CD4-positive, CD25-positive, alpha-beta regulatory T cell (primary cell): ENCODE results near the gene OR52K1. TPM values are rescaled to one million over a fixed set of nuclear protein-coding genes. Genes with fewer than 3 reads are reported as not detected.
"Not testable (repeated sequence)": the region's sequence is repeated elsewhere in the genome, so short reads cannot be mapped to it uniquely, and the experiment has no call there.

Experiments used
- ATAC-seq, 2 donors: fragments of 150-1000 bp; cut with Tn5 transposase; one replicate each; pipeline ENCODE4 v1.10.0; 2021; ENCODE audit warnings: low read depth in 2 of 2, moderate number of reproducible peaks in 2 of 2, moderate library complexity in 1 of 2
- DNase-seq, 3 donors: peaks; one replicate each; pipeline versions ENCODE4 v3.0.0 to v3.0.0-alpha.2; 2012 to 2022; ENCODE audit warnings: mixed read lengths in 1 of 3
- H3K27ac ChIP-seq: one replicate; pipeline ENCODE4 v1.7.0; 2013; ENCODE audit warnings: mild to moderate bottlenecking, low read length; ENCODE audit not compliant: insufficient read depth, poor library complexity, severe bottlenecking
- H3K27me3 ChIP-seq: one replicate; pipeline ENCODE4 v1.7.0; 2013; ENCODE audit warnings: low read length; ENCODE audit not compliant: control insufficient read depth, insufficient read depth
- H3K36me3 ChIP-seq: one replicate; pipeline ENCODE4 v1.7.0; 2013; ENCODE audit warnings: mild to moderate bottlenecking, low read length, moderate library complexity; ENCODE audit not compliant: control insufficient read depth, insufficient read depth
- H3K4me1 ChIP-seq: 2 replicates; pipeline ENCODE4 v1.7.0; 2013; ENCODE audit warnings: mild to moderate bottlenecking, low read length; ENCODE audit not compliant: insufficient read depth, control insufficient read depth, poor library complexity, severe bottlenecking
- H3K4me3 ChIP-seq: one replicate; pipeline ENCODE4 v1.7.0; 2013; ENCODE audit warnings: low read depth, mild to moderate bottlenecking, low read length, moderate library complexity
- H3K9me3 ChIP-seq, 2 experiments: 1 replicate in 1 of 2; 2 replicates in 1 of 2; pipeline ENCODE4 v1.7.0; 2013; ENCODE audit warnings: low read length in 2 of 2, mild to moderate bottlenecking in 1 of 2, moderate library complexity in 1 of 2; ENCODE audit not compliant: control insufficient read depth in 2 of 2
- H3K27ac Mint-ChIP-seq, 3 donors: one replicate each; pipeline ENCODE4 v1.8.0; 2020 to 2022; ENCODE audit warnings: mild to moderate bottlenecking in 3 of 3, mixed read lengths in 3 of 3, moderate library complexity in 2 of 3
- H3K27me3 Mint-ChIP-seq: one replicate; pipeline ENCODE4 v1.8.0; 2022; ENCODE audit warnings: mild to moderate bottlenecking, mixed read lengths
- H3K36me3 Mint-ChIP-seq: one replicate; pipeline ENCODE4 v1.8.0; 2020; ENCODE audit warnings: mixed read lengths
- H3K4me1 Mint-ChIP-seq, 4 donors: one replicate each; pipeline ENCODE4 v1.8.0; 2020 to 2022; ENCODE audit warnings: mixed read lengths in 4 of 4, mild to moderate bottlenecking in 1 of 4
- H3K4me3 Mint-ChIP-seq, 4 donors: one replicate each; pipeline ENCODE4 v1.8.0; 2020 to 2022; ENCODE audit warnings: mild to moderate bottlenecking in 4 of 4, mixed read lengths in 4 of 4, moderate library complexity in 3 of 4
- H3K9me3 Mint-ChIP-seq, 7 donors: one replicate each; pipeline ENCODE4 v1.8.0; 2020 to 2022; ENCODE audit warnings: mixed read lengths in 7 of 7, mild to moderate bottlenecking in 3 of 7, moderate library complexity in 2 of 7
- polyA plus RNA-seq, 4 donors: library from polyadenylated mRNA; unstranded; fragments of 300-500 nt; fragmentation: Illumina TruSeq; gene quantifications; one replicate each; pipeline ENCODE4 v1.2.3, GENCODE V29; 2021
- total RNA-seq: library from RNA; stranded (reverse); gene quantifications from one replicate; pipeline ENCODE4 v1.2.3, GENCODE V29; 2022

Gene OR52K1
- total and polyA plus RNA-seq, 5 donors from 2014 or later: not detected

- H3K36me3 Mint-ChIP-seq: no peaks in the 10 kb centered on the region
- peaks cover 24% of the 10 kb centered on the region for H3K27me3 Mint-ChIP-seq
- no peak overlapping the region for H3K4me3 Mint-ChIP-seq
- no peak for DNase-seq
- no peaks in the 10 kb centered on the region for H3K36me3 ChIP-seq
- H3K4me1 Mint-ChIP-seq: no peaks in the 10 kb centered on the region
- H3K4me1 ChIP-seq: no peaks in the 10 kb centered on the region
- H3K9me3 ChIP-seq: no peaks in the 10 kb centered on the region
- no peak overlapping the region for H3K27ac Mint-ChIP-seq
- H3K9me3 Mint-ChIP-seq: peaks cover 0 to 3% (median 0%) of the 10 kb centered on the region in 7 donors
- H3K27me3 ChIP-seq: peaks cover 2% of the 10 kb centered on the region
- H3K4me3 ChIP-seq: no peak overlapping the region
- H3K27ac ChIP-seq: no peak overlapping the region
- no peak for ATAC-seq
Observed at GRCh38 chr11:4522339-4522738, 39.9 kb downstream of the OR52K1 start.

- Histone ChIP-seq H3K4me3 (no peak overlapping the region), H3K36me3 (no peaks in the 10 kb centered on the region), H3K27ac (no peak overlapping the region), H3K27me3 (peaks cover 2% of the 10 kb centered on the region), H3K9me3 (no peaks in the 10 kb centered on the region), H3K4me1 (no peaks in the 10 kb centered on the region)
- H3K27me3 Mint-ChIP-seq: peaks cover 25% of the 10 kb centered on the region
- H3K9me3 Mint-ChIP-seq: peaks cover 0 to 3% (median 0%) of the 10 kb centered on the region in 7 donors
- H3K27ac Mint-ChIP-seq: no peak overlapping the region
- no peak overlapping the region for H3K4me3 Mint-ChIP-seq
- H3K4me1 Mint-ChIP-seq: no peaks in the 10 kb centered on the region
- DNase-seq (no peak), ATAC-seq (no peak)
- H3K36me3 Mint-ChIP-seq: no peaks in the 10 kb centered on the region
Observed at GRCh38 chr11:4522752-4523151, 40.3 kb downstream of the OR52K1 start.

GRCh38 chr11:4523666-4524065 is 41.2 kb downstream of the OR52K1 start:
- Histone ChIP-seq H3K27me3 (peaks cover 2% of the 10 kb centered on the region), H3K4me1 (no peaks in the 10 kb centered on the region), H3K9me3 (no peaks in the 10 kb centered on the region), H3K4me3 (no peak overlapping the region), H3K27ac (no peak overlapping the region), H3K36me3 (no peaks in the 10 kb centered on the region)
- Mint-ChIP-seq H3K4me1 (no peaks in the 10 kb centered on the region), H3K27me3 (peaks cover 25% of the 10 kb centered on the region), H3K4me3 (no peak overlapping the region), H3K36me3 (no peaks in the 10 kb centered on the region), H3K9me3 (peaks cover 0 to 7% (median 0%) of the 10 kb centered on the region in 7 donors), H3K27ac (no peak overlapping the region)
- no peak for DNase-seq
- ATAC-seq: no peak

- no peaks in the 10 kb centered on the region for H3K9me3 ChIP-seq
- Mint-ChIP-seq H3K36me3 (no peaks in the 10 kb centered on the region), H3K4me1 (no peaks in the 10 kb centered on the region), H3K27me3 (peaks cover 28% of the 10 kb centered on the region), H3K9me3 (peaks cover 0 to 11% (median 0%) of the 10 kb centered on the region in 7 donors), H3K4me3 (no peak overlapping the region), H3K27ac (no peak overlapping the region)
- H3K36me3 ChIP-seq: no peaks in the 10 kb centered on the region
- H3K4me3 ChIP-seq: no peak overlapping the region
- no peak for DNase-seq
- H3K4me1 ChIP-seq: no peaks in the 10 kb centered on the region
- peaks cover 3% of the 10 kb centered on the region for H3K27me3 ChIP-seq
- no peak overlapping the region for H3K27ac ChIP-seq
- no peak for ATAC-seq
Observed at GRCh38 chr11:4527926-4528325, 45.5 kb downstream of the OR52K1 start.

- H3K4me1 Mint-ChIP-seq, H3K9me3 ChIP-seq, H3K4me3 ChIP-seq, H3K36me3 ChIP-seq, H3K4me3 Mint-ChIP-seq, H3K27ac Mint-ChIP-seq, H3K27ac ChIP-seq, H3K27me3 ChIP-seq, H3K36me3 Mint-ChIP-seq, DNase-seq, H3K4me1 ChIP-seq, H3K9me3 Mint-ChIP-seq, ATAC-seq: not testable (repeated sequence)
- H3K27me3 Mint-ChIP-seq: peaks cover 18% of the 10 kb centered on the region
Observed at GRCh38 chr11:4531686-4532085, 49.2 kb downstream of the OR52K1 start.

GRCh38 chr11:4539603-4540219 is 57.3 kb downstream of the OR52K1 start:
- peak in 1 of 2 donors; percentile 47 for ATAC-seq

GRCh38 chr11:4541071-4541470 is 58.6 kb downstream of the OR52K1 start:
- no peaks in the 10 kb centered on the region for H3K9me3 Mint-ChIP-seq
- Histone ChIP-seq H3K36me3 (no peaks in the 10 kb centered on the region), H3K9me3 (no peaks in the 10 kb centered on the region), H3K4me1 (no peaks in the 10 kb centered on the region), H3K27ac (no peak overlapping the region), H3K27me3 (no peaks in the 10 kb centered on the region), H3K4me3 (no peak overlapping the region)
- no peaks in the 10 kb centered on the region for H3K4me1 Mint-ChIP-seq
- peaks cover 10% of the 10 kb centered on the region for H3K27me3 Mint-ChIP-seq
- no peak overlapping the region for H3K4me3 Mint-ChIP-seq
- H3K27ac Mint-ChIP-seq: no peak overlapping the region
- ATAC-seq (no peak), DNase-seq (no peak)
- H3K36me3 Mint-ChIP-seq: no peaks in the 10 kb centered on the region

More at GRCh38 chr11:4539603-4540219, 57.3 kb downstream of the OR52K1 start:
- no peaks in the 10 kb centered on the region for H3K9me3 Mint-ChIP-seq
- Histone ChIP-seq H3K4me1 (no peaks in the 10 kb centered on the region), H3K27me3 (no peaks in the 10 kb centered on the region), H3K9me3 (no peaks in the 10 kb centered on the region), H3K36me3 (no peaks in the 10 kb centered on the region), H3K4me3 (no peak overlapping the region), H3K27ac (no peak overlapping the region)
- no peaks in the 10 kb centered on the region for H3K4me1 Mint-ChIP-seq
- no peak overlapping the region for H3K27ac Mint-ChIP-seq
- no peaks in the 10 kb centered on the region for H3K36me3 Mint-ChIP-seq
- peaks cover 13% of the 10 kb centered on the region for H3K27me3 Mint-ChIP-seq
- DNase-seq: peak; percentile 24 to 49 (median 31)
- no peak overlapping the region for H3K4me3 Mint-ChIP-seq
